Left renal pelvis (tissue), 4 donors: ENCODE results near the gene METRNL. TPM values are rescaled to one million over a fixed set of nuclear protein-coding genes. Genes with fewer than 3 reads are reported as not detected.
"Not testable (repeated sequence)": the region's sequence is repeated elsewhere in the genome, so short reads cannot be mapped to it uniquely, and the experiment has no call there.

Experiments used
- DNase-seq, 4 donors: peaks; one replicate each; pipeline ENCODE4 v3.0.0-alpha.2; 2013; ENCODE audit warnings: low read depth in 4 of 4, low spot score in 3 of 4
- polyA plus RNA-seq, 4 donors: library from polyadenylated mRNA; unstranded; fragments of 120-200 nt; gene quantifications; one replicate each; pipeline ENCODE4 v1.2.1, GENCODE V29; 2013; ENCODE audit not compliant: insufficient read length in 4 of 4

Gene METRNL
- polyA plus RNA-seq, 4 donors: 18.1 to 71.1 (median 41.2) TPM

- DNase-seq: no peak
Observed at GRCh38 chr17:83118071-83118841, 38.8 kb downstream of the METRNL start.

DNA sequence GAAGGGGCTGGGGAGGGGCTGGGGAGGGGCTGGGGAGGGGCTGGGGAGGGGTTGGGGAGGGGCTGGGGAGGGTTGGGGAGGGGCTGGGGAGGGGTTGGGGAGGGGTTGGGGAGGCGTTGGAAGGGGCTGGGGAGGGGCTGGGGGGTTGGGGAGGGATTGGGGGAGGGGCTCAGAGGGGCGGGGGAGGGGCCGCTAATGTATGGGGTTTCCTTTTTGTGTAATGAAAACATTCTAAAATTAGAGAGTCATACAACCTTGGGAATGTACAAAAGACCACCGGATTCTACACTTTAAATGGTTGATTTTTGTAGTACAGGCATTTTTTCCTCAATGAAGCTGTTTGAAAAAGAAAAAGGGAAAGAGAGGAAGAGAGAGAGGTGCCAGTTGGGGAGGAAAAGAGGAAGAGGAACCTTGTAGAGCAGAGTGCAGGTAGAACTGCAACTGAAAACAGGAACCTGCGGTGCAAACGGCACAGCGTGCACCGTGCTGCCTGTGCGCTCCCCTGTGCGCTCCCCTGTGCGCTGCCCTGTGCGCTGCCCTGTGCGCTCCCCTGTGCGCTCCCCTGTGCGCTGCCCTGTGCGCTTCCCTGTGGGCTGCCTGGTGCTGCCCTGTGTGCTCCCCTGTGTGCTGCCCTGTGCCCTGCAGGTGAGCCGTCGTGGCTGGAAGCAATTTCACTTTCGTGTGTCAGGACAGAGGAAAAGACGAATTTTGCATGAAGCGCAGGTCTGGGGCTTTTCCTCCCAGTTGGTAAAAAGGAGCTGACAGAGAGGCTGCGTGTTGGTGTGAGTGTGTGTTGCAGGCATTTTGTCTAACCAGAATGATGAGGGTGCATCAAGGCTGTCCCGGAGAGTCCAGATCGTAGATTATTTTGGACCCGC is 40.8 kb downstream of the METRNL start:
- DNase-seq: no peak

DNA sequence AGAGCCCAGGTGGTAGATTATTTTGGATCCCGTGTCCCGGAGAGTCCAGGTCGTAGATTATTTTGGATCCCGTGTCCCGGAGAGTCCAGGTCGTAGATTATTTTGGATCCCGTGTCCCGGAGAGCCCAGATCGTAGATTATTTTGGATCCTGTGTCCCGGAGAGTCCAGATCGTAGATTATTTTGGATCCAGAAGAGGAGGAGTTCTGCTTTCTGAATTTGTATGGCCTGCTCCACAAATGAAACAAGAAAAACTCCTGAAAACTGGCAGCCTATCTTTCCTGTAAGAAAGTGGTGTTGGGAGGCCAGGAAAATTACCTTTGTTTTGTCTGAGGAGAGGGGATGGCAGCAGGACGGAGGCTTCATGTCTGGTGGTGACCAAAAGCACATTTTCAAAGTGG is 42.1 kb downstream of the METRNL start:
- not testable (repeated sequence) for DNase-seq

- no peak for DNase-seq
Observed at GRCh38 chr17:83121921-83122820, 42.8 kb downstream of the METRNL start.

DNA sequence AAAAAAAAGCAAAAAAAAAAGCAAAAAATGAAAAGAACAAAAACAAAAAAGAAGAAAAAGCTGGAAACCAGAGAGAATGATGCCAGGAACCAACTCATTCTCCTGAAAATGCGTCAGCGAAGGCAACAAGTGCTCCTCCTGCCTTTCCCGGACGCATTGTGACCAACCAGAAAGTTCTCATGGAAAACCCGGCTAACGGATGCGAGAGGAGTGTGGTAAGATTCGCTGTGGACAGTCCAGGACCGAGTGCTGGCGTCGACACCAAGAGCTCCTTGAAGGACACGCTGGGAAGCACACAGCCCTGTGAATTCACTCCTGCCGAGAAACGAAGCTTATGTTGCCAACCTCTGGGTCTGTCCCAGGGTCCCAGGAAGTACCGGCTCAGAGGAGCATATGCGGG is 43.4 kb downstream of the METRNL start:
- no peak for DNase-seq

DNA sequence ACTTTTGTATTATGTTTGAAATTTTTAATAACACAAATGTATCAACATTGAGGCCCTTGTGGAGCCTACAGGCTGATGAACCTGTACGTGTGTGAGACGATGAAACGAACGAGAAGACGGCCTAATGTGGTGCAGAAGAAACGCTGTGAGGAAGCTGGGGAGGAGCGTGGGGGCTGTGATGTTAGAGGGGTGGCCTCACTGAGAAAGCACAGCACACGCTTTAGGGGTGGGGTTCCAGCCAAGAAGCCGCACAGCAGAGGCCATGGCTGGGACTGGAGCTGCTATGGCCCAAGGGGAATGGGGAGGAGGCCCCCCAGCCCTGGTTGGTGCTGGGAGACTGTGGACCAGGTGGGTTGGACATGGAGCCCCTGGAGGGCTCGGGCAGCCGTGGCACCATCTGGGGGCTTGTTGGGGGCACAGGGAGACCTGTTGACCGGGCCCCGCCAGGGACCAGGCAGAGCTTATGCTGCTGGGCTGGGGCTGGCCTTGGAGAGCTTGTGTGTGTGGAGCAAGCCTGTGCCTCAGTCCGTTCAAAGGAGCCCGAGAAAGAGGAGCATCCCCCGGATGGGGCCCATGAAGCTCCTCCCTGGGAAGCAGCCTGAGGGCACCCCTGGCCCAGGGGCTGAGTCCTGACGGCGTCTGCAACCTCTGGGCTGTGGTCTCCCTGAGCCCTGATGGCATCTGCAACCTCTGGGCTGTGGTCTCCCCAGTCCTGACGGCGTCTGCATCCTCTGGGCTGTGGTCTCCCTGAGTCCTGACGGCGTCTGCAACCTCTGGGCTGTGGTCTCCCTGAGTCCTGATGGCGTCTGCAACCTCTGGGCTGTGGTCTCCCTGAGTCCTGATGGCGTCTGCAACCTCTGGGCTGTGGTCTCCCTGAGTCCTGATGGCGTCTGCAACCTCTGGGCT is 44.7 kb downstream of the METRNL start:
- no peak for DNase-seq

DNA sequence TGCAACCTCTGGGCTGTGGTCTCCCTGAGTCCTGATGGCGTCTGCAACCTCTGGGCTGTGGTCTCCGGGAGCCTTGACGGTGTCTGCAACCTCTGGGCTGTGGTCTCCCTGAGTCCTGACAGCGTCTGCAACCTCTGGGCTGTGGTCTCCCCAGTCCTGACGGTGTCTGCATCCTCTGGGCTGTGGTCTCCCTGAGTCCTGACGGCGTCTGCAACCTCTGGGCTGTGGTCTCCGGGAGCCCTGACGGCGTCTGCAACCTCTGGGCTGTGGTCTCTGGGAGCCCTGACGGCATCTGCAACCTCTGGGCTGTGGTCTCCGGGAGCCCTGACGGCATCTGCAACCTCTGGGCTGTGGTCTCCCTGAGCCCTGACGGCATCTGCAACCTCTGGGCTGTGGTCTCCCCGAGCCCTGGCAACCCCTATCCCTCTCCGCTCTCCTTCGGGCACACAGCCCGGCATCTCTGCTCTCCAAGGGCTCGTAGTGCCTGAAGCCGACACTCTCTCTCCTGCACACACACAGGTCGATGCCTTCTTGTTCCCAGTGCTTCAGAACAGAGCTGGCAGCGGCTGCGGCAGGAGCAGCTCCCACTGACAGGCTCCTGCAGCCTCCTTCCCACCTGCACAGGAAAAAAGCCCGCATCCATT is 45.6 kb downstream of the METRNL start:
- DNase-seq: no peak

GRCh38 chr17:83125515-83126274 is 46.3 kb downstream of the METRNL start:
- no peak for DNase-seq

DNA sequence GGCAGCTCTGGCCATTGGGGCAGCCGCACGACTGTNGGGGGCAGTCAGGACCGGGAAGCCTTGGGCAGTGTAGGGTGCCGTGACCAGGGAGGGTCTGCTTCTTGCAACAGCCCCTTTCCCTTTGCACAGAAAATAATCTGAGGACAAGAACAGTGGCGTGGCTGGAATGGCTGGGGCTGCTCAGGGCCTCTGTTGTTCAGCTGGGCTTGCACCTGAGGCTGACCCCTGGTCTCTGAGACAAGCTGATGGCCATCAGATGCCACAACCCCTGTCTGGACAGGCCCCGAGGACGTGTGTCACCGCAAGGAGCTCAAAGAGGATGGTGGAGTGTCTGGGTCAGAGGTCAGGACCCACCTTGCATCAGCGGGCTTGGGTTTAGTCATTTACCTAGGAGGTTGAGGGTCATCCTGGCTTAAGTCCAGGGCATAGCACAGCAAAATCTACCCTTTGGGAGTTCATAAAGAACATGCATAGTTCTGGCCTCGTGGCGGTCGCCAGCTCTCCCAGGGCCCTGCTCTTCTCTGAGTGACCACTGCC is 46.9 kb downstream of the METRNL start:
- DNase-seq: no peak

GRCh38 chr17:83127431-83128160 is 48.2 kb downstream of the METRNL start:
- no peak for DNase-seq

DNA sequence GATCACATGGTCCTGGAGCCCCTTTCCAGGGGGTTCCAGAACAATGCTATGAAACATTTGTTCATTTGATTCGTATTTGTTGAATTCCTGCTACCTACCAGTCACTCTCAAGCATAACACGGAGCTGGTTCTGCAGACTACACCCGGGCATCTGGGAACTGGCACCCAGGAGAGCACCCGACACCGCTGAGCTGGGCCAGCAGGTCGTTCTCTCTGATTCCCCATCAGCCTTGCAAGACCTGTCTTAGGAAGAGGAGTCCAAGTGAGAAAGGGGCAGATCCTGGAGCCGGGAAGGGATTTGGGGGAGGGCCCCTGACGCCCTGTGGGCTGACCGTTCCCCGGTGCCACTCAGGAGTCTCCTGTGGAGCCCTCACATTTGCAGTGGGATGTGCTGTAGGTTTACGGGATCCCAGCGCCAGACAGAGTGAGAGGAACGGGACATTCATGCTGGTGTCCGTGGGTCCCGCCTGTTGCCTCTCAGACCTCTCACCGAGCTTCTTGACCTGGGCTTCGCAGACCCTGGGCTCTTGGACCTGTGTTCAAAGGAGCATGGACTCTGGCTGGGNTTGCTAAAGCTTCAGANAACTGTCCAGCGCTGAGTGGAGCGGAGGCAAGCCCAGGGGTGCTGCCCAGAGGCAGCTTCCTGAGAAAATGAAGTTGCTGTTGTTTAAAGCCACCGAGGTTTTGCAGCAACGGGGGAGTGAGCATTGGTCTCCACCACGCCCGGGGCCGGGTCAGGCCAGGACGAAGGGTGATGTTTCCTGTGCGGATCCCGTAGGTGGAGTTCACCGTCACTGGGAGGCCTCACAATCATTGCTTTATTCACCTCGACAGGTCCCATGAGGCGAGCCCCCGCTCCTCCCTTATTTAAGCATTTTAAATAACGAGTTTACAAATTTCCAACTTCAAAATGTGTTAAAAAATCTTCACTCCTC is 49.2 kb downstream of the METRNL start:
- DNase-seq: no peak

DNA sequence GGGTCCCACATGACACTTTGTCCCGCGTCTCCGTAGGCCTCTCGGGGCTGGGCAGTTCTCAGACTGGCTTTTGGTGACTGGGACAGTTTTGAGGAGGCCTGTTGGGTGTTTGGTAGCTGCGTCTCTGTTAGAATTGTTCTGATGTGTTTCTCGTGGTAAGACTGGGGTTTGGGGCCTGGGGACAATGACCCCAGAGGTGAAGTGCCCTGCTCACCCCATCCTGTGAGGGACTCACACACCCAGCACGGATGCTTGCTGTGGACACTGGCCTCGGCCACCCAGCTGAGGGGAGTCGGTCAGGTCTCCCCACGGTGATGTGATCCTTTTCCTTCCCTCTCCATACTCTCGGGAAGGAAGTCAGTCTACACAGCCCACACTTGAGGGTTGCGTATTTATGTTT is 50.3 kb downstream of the METRNL start:
- no peak for DNase-seq

- DNase-seq: no peak
Observed at GRCh38 chr17:83131401-83132011, 52.1 kb downstream of the METRNL start.

DNA sequence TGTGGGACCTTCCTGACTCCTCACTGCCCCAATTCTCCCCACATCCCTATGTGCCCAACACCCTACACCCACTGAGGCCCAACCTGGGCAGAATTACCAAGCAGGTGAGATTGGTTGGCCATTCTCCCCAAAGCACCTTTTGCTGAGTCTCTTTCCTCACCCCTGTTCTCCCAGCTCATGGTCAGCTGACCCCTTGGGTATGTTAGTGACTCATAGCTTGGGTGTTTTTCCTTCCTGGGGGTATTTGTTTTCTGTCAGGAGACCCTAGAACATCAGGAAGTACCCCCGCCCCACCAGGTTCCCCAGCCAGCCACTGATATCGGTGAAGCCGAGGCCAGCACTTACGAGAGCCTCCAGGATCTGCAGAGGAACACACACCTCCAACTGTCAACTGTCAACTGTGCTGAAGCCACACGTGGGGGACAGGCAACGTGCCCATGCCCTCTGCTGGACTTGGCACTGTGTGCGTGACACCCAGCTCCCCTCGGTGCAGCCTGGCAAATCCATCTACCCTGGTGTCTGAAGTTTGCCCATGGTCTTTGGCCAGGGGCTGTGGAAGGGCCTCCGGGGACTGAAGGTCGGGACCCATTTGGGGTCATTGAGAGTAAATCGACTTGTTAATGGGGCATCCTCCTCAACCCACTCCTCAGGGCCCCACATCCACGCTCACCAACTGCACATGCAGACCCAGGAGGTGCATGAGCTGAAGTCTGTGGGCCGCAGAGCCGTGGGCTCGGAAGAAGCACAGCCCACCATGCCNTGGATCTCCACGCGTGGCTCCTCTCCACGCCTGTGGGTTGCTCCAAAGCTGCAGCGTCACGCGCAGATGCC is 53.1 kb downstream of the METRNL start:
- no peak for DNase-seq
